Fibroblast of mammary gland (primary cell): ENCODE measurements around the gene HMGN4.

Experiments
- DNase-seq: peaks from one replicate; pipeline ENCODE4 v3.0.0-alpha.2; 2010; ENCODE audit warnings: low read depth
- H3K4me3 ChIP-seq: 2 replicates; pipeline ENCODE4 v1.5.1; 2011; ENCODE audit warnings: low read depth, mild to moderate bottlenecking, low read length, moderate library complexity; ENCODE audit not compliant: control insufficient read depth
- TF ChIP-seq, protein P1 (sequence below): conservative IDR thresholded peaks from 2 replicates; pipeline ENCODE4 v1.5.1; 2011; ENCODE audit warnings: low read depth, low read length, inconsistent platforms; ENCODE audit not compliant: control insufficient read depth, insufficient read depth

HMGN4 gene

GRCh38 chr6:26556263-26557070 is 18.3 kb downstream of the HMGN4 start:
- peak; percentile 96 for DNase-seq
- peak overlapping the region; percentile 58 for H3K4me3 ChIP-seq
- TF ChIP-seq, protein P1, sequence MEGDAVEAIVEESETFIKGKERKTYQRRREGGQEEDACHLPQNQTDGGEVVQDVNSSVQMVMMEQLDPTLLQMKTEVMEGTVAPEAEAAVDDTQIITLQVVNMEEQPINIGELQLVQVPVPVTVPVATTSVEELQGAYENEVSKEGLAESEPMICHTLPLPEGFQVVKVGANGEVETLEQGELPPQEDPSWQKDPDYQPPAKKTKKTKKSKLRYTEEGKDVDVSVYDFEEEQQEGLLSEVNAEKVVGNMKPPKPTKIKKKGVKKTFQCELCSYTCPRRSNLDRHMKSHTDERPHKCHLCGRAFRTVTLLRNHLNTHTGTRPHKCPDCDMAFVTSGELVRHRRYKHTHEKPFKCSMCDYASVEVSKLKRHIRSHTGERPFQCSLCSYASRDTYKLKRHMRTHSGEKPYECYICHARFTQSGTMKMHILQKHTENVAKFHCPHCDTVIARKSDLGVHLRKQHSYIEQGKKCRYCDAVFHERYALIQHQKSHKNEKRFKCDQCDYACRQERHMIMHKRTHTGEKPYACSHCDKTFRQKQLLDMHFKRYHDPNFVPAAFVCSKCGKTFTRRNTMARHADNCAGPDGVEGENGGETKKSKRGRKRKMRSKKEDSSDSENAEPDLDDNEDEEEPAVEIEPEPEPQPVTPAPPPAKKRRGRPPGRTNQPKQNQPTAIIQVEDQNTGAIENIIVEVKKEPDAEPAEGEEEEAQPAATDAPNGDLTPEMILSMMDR, result no peak

DNA sequence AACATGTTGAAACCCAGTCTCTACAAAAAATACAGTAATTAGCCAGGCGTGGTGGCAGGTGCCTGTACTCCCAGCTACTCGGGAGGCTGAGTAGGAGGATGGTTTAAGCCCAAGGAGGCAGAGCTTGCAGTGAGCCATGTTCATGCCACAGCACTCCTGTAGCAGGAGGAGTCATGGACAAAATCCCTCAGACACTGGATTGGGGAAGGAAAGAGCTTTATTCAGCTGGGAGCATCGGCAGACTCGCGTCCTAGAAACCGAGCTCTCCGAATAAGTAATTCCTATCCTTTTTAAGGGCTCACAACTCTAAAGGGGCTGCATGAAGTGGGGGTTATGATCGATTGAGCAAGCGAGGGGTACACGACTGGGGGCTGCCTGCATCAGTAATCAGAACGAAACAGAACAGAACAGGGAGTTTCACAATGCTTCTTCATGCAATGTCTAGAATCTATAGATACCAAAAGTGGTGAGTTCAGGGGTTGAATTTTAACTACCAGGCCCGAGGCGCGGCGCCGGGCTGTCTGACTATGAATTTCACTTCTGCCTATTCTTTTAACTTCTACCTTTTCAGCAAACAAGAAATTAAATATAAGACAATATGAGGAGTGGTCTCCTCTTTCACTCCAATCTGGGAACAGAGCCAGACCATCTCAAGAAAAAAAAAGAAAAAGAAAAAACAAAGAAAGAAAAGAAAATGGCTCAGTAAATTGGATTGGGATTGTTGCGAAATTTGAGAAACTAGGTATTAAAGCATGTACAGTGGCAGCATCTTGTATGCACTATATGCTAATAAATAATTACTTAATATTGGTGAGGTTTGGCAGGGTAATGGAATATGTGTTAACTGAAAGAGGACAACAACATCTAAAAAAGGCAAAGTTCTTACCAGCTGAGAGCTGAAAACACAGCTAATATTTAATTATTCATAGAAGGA is 23.6 kb downstream of the HMGN4 start:
- DNase-seq, result no peak
- TF ChIP-seq, protein P1, result no peak
- H3K4me3 ChIP-seq, result no peak overlapping the region

DNA sequence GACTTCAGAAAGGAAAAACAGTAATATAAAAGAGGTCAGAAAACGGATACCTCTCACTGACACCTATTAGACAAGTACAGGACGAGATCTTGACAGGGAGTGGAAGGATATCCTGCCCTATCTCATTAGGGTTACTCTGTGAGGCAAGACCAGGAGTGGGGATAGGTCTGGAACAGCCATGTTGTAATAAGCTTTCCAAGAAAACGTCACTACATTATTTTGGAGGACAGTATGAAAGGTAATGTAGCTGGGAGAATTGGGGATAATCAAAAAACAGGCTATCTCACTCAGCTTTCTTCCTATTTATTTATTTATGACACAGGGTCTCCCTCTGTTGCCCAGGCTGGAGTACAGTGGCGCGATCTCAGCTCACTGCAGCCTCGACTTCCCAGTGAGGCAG is 25.3 kb downstream of the HMGN4 start:
- TF ChIP-seq, protein P1, result no peak
- H3K4me3 ChIP-seq, result no peak overlapping the region
- no peak for DNase-seq

DNA sequence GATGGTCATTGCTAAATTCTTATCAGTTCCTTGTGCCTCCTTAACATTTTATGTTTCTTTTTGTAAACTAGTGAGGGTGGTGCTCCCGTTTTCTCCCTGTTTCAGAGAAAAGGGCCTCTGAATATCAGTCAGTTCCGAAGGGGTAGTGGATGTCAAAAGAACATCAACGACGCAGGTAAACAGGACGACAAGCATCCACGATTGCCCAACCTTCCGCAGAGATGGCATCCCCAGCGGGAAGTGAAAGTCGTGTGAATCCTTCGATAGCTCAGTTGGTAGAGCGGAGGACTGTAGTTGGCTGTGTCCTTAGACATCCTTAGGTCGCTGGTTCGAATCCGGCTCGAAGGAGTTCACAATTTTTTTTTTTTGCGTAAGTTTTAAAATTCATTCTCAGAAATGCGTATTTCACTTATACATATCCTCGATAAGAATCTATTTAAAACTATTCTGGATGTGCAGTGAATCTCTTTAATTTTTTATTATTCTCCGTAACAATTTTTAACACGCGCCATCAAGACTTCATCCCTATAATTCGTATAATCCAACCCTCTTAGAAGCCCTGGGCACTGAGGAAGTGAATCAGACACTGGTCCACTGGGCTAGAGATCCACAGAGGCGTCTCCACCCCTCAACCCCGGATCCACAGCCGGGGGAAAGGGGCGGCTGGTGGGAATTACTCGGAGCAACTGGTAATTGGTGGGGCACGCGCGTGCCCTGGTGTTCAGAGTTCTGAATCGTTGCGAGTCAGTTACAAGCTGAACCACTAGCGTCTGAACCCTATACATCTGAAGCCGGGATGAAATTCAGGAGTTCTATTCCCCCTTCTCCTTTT is 30.7 kb downstream of the HMGN4 start:
- peak; percentile 93 for DNase-seq
- TF ChIP-seq, protein P1, result peak; percentile 38
- H3K4me3 ChIP-seq, result peak overlapping the region; percentile 87

- no peak for DNase-seq
- TF ChIP-seq, protein P1, result no peak
- peak overlapping the region; percentile 87 for H3K4me3 ChIP-seq
These were observed 31.2 kb downstream of the HMGN4 start for GRCh38 chr6:26569433-26569764.

DNA sequence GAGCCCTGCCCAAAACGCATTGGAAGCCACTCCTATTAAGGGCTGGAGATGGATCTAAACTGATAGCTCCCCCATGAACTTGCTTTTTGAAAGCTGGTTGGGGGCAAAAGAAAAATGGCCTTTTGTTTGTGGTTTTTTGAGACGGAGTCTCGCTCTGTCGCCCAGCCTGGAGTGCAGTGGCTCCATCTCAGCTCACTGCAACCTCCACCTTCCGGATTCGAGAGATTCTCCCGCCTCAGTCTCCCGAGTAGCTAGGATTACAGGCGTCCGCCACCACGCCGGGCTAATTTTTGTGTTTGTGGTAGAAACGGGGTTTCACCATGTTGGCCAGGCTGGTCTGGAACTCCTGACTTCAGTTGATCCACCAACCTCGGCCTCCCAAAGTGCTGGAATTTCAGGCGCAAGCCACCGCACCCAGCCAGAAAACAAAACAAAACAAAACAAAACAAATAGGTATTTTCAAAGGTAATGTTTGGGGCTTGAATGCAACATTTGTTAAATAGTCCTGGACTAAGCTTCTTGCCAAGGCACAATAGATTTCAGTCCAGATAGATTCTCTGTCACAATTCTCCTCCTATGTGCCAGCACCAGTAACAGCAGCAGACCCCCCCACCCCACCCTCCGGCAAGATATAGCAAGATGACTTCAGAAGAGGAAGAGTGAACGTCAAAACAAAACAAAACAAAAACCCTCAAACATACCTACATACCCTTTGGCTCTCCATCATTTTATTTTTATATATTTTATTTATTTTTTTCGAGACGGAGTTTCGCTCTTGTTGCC is 32.1 kb downstream of the HMGN4 start:
- no peak overlapping the region for H3K4me3 ChIP-seq
- DNase-seq, result no peak
- TF ChIP-seq, protein P1, result no peak
